Natural killer cell (primary cell): ENCODE data around the gene SLX4IP. TPM values are rescaled to one million over a fixed set of nuclear protein-coding genes. Genes with fewer than 3 reads are reported as not detected.

ENCODE experiments used
- ATAC-seq, 3 donors: fragments of 150-1000 bp in 2 of 3; fragments of 200-7000 bp in 1 of 3; cut with Tn5 transposase; 1 replicate in 1 of 3; 2 replicates in 2 of 3; pipeline ENCODE4 v1.10.0; 2021; ENCODE audit warnings: mild to moderate bottlenecking in 2 of 3, moderate library complexity in 2 of 3
- DNase-seq, 2 donors: peaks; one replicate each; pipeline versions ENCODE4 v3.0.0 to v3.0.0-alpha.2; 2013 to 2021; ENCODE audit warnings: mixed read lengths in 1 of 2
- H3K27ac ChIP-seq: one replicate; pipeline ENCODE4 v1.5.1; 2013; ENCODE audit warnings: mild to moderate bottlenecking, low read length
- H3K27me3 ChIP-seq: one replicate; pipeline ENCODE4 v1.6.1; 2013; ENCODE audit warnings: low read length; ENCODE audit not compliant: control insufficient read depth, insufficient read depth
- H3K36me3 ChIP-seq: one replicate; pipeline ENCODE4 v1.6.1; 2013; ENCODE audit warnings: low read length; ENCODE audit not compliant: control insufficient read depth, insufficient read depth
- H3K4me1 ChIP-seq: one replicate; pipeline ENCODE4 v1.6.1; 2013; ENCODE audit warnings: low read length; ENCODE audit not compliant: control insufficient read depth, insufficient read depth
- H3K4me3 ChIP-seq: one replicate; pipeline ENCODE4 v1.5.1; 2013; ENCODE audit warnings: low read length
- H3K9me3 ChIP-seq: one replicate; pipeline ENCODE4 v1.6.1; 2013; ENCODE audit warnings: low read length; ENCODE audit not compliant: control insufficient read depth, insufficient read depth
- H3K27ac Mint-ChIP-seq, 2 donors: one replicate each; pipeline ENCODE4 v1.8.0; 2022; ENCODE audit warnings: mild to moderate bottlenecking in 2 of 2, mixed read lengths in 2 of 2, moderate library complexity in 1 of 2
- H3K27me3 Mint-ChIP-seq, 2 donors: one replicate each; pipeline ENCODE4 v1.8.0; 2022; ENCODE audit warnings: low read depth in 2 of 2, mixed read lengths in 2 of 2
- H3K36me3 Mint-ChIP-seq: one replicate; pipeline ENCODE4 v1.8.0; 2022; ENCODE audit warnings: mixed read lengths
- H3K4me1 Mint-ChIP-seq, 2 donors: one replicate each; pipeline ENCODE4 v1.8.0; 2022; ENCODE audit warnings: mixed read lengths in 2 of 2
- H3K4me3 Mint-ChIP-seq: one replicate; pipeline ENCODE4 v1.8.0; 2022; ENCODE audit warnings: mild to moderate bottlenecking, moderate library complexity, mixed read lengths
- H3K9me3 Mint-ChIP-seq, 2 donors: one replicate each; pipeline ENCODE4 v1.8.0; 2022; ENCODE audit warnings: mixed read lengths in 2 of 2
- WGBS: methylation state at CpG from one replicate; pipeline ENCODE4 v1.1.7; 2013; ENCODE audit warnings: missing lambda C conversion rate; ENCODE audit not compliant: insufficient coverage; 5-methylcytosine and 5-hydroxymethylcytosine counted together
- intact Hi-C: fragments of 100-400 bp; cut with micrococcal nuclease; formaldehyde crosslinking; loops from one replicate; pipeline ENCODE4 v1.14.2; 2022
- total RNA-seq, 4 donors: library from RNA; stranded (reverse); fragments of 120-200 nt in 1 of 4; gene quantifications; one replicate each; pipeline versions ENCODE4 v1.2.3 to v1.2.4, GENCODE V29; 2013 to 2022
- TF ChIP-seq, protein P1 (sequence below): fragments of 200-600 bp; IDR thresholded peaks from one replicate; pipeline ENCODE4 v1.8.0; 2022; ENCODE audit warnings: antibody characterized with exemption

Gene SLX4IP
- total RNA-seq, 3 donors from 2014 or later (not counting 1 experiment from before 2014, with no cell fraction given), result 2.9 to 5.5 (median 5.2) TPM

- H3K27me3 ChIP-seq, result no peaks in the 10 kb centered on the region
- Mint-ChIP-seq H3K27ac (peak overlapping the region; percentile 42 to 64), H3K4me1 (peaks cover 32 to 36% of the 10 kb centered on the region in 2 donors), H3K4me3 (peak overlapping the region; percentile 60), H3K36me3 (no peaks in the 10 kb centered on the region), H3K27me3 (no peaks in the 10 kb centered on the region), H3K9me3 (no peaks in the 10 kb centered on the region)
- peak; percentile 69 to 81 (median 76) for ATAC-seq
- DNase-seq, result peak; percentile 18 to 19
- intact Hi-C loops, result loop anchor here (5.0 kb wide), 2 partner anchors 38 to 657 kb away; no protein-coding TSS in a partner anchor
- no peaks in the 10 kb centered on the region for H3K36me3 ChIP-seq
- no peaks in the 10 kb centered on the region for H3K9me3 ChIP-seq
- H3K4me3 ChIP-seq, result no peak overlapping the region
- WGBS, result 51% methylated on average over 14 of the region's 14 CpGs
- peaks cover 15% of the 10 kb centered on the region for H3K4me1 ChIP-seq
- TF ChIP-seq, protein P1, sequence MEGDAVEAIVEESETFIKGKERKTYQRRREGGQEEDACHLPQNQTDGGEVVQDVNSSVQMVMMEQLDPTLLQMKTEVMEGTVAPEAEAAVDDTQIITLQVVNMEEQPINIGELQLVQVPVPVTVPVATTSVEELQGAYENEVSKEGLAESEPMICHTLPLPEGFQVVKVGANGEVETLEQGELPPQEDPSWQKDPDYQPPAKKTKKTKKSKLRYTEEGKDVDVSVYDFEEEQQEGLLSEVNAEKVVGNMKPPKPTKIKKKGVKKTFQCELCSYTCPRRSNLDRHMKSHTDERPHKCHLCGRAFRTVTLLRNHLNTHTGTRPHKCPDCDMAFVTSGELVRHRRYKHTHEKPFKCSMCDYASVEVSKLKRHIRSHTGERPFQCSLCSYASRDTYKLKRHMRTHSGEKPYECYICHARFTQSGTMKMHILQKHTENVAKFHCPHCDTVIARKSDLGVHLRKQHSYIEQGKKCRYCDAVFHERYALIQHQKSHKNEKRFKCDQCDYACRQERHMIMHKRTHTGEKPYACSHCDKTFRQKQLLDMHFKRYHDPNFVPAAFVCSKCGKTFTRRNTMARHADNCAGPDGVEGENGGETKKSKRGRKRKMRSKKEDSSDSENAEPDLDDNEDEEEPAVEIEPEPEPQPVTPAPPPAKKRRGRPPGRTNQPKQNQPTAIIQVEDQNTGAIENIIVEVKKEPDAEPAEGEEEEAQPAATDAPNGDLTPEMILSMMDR, result no peak
- H3K27ac ChIP-seq, result no peak overlapping the region
These were observed 115.4 kb downstream of the SLX4IP start for GRCh38 chr20:10550204-10551118.

GRCh38 chr20:10551732-10552724, 116.9 kb downstream of the SLX4IP start:
- ATAC-seq (no peak), DNase-seq (no peak)
- H3K27ac ChIP-seq, result no peak overlapping the region
- H3K4me3 Mint-ChIP-seq, result no peak overlapping the region
- no peaks in the 10 kb centered on the region for H3K27me3 ChIP-seq
- no peaks in the 10 kb centered on the region for H3K27me3 Mint-ChIP-seq
- no peaks in the 10 kb centered on the region for H3K36me3 ChIP-seq
- H3K9me3 Mint-ChIP-seq, result no peaks in the 10 kb centered on the region
- H3K4me1 Mint-ChIP-seq, result peaks cover 32 to 36% of the 10 kb centered on the region in 2 donors
- 84% methylated on average over 8 of the region's 8 CpGs for WGBS
- no peaks in the 10 kb centered on the region for H3K9me3 ChIP-seq
- intact Hi-C loops, result loop anchor here (5.0 kb wide), 2 partner anchors 40 to 655 kb away; no protein-coding TSS in a partner anchor
- peaks cover 15% of the 10 kb centered on the region for H3K4me1 ChIP-seq
- H3K36me3 Mint-ChIP-seq, result no peaks in the 10 kb centered on the region
- peak overlapping the region in 1 of 2 donors; percentile 37 for H3K27ac Mint-ChIP-seq
- H3K4me3 ChIP-seq, result no peak overlapping the region
- TF ChIP-seq, protein P1, result no peak

- peak; percentile 62 to 80 (median 79) for ATAC-seq
- Mint-ChIP-seq H3K4me3 (no peak overlapping the region), H3K27me3 (no peaks in the 10 kb centered on the region), H3K36me3 (no peaks in the 10 kb centered on the region), H3K9me3 (no peaks in the 10 kb centered on the region), H3K4me1 (peaks cover 33 to 35% of the 10 kb centered on the region in 2 donors), H3K27ac (no peak overlapping the region)
- peak in 1 of 2 donors; percentile 52 for DNase-seq
- Histone ChIP-seq H3K36me3 (no peaks in the 10 kb centered on the region), H3K9me3 (no peaks in the 10 kb centered on the region), H3K27ac (no peak overlapping the region), H3K27me3 (no peaks in the 10 kb centered on the region), H3K4me1 (peaks cover 16% of the 10 kb centered on the region), H3K4me3 (no peak overlapping the region)
- TF ChIP-seq, protein P1, result peak; percentile 70
- 45% methylated on average over 3 of the region's 5 CpGs for WGBS
- intact Hi-C loops, result loop anchor here (1.0 to 5.0 kb wide), 3 partner anchors 41 to 654 kb away; no protein-coding TSS in a partner anchor
These were observed 118.3 kb downstream of the SLX4IP start for GRCh38 chr20:10553326-10553984.
